Neural crest cell (in vitro differentiated cells): Measurements from ENCODE around the gene ERF. TPM values are rescaled to one million over a fixed set of nuclear protein-coding genes. Genes with fewer than 3 reads are reported as not detected.
A peak's percentile ranks its signal among the peaks of the same experiment; 100 is the strongest.
"Not testable (repeated sequence)": the region's sequence is repeated elsewhere in the genome, so short reads cannot be mapped to it uniquely, and the experiment has no call there.

Experiments used
- DNase-seq: peaks from one replicate; pipeline ENCODE4 v3.0.0; 2021; ENCODE audit warnings: low read depth, mixed read lengths, low spot score
- H3K27ac Mint-ChIP-seq: one replicate; pipeline ENCODE4 v1.8.0; 2021; ENCODE audit warnings: mild to moderate bottlenecking, mixed read lengths; ENCODE audit not compliant: unreplicated experiment
- H3K27me3 Mint-ChIP-seq: 2 replicates; pipeline ENCODE4 v1.8.0; 2021; ENCODE audit warnings: low read depth, mild to moderate bottlenecking, mixed read lengths
- H3K36me3 Mint-ChIP-seq: 2 replicates; pipeline ENCODE4 v1.8.0; 2021; ENCODE audit warnings: low read depth, mild to moderate bottlenecking, mixed read lengths
- H3K4me1 Mint-ChIP-seq: 2 replicates; pipeline ENCODE4 v1.8.0; 2021; ENCODE audit warnings: mixed read lengths
- H3K4me3 Mint-ChIP-seq: one replicate; pipeline ENCODE4 v1.8.0; 2021; ENCODE audit warnings: mild to moderate bottlenecking, mixed read lengths
- H3K9me3 Mint-ChIP-seq: 2 replicates; pipeline ENCODE4 v1.8.0; 2021; ENCODE audit warnings: mixed read lengths
- total RNA-seq: library from RNA; stranded (reverse); gene quantifications from 2 replicates; pipeline ENCODE4 v1.2.1, GENCODE V29; 2021
- TF ChIP-seq, protein P1 (sequence below): fragments of 200-600 bp; sonication (generic); conservative IDR thresholded peaks from 2 replicates; pipeline ENCODE4 v1.5.0; 2021; ENCODE audit warnings: antibody characterized with exemption, mild to moderate bottlenecking

Gene ERF
- total RNA-seq, 1 donor from 2014 or later = 102 TPM

DNA sequence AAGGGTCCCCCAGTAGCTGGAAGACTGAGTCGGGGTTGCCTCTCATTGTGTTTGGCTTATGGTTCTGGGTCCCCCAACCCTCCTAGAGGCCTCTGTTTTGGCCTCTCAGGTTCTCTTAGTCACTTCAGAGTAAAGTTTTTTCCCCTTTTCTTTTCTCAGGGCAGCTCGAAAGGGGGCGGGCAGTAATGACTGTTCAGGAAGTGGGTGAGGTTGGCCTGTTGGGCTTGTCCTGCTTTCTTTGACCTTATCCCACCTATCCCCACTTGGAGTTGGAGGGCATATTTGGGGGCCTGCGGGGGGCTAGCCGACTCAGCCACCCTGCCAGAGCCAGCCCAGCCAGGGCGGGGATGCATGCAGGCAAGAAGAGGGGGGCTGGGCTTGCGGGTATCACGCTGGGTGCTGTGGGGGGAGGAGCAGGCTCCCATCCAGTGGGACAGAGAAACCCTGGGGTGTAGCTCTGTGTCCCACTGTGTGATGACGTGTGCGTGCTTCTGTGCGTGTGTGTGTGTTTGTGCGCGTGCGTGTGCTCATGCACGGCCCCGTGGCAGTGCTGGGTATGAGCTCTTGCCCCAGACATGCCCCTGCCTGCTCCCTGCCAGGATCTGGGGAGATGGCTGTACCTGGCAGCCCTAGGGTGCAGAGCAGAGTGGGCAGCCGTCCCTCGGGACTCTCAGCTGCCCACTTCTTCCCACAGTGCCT, 15.6 kb upstream of the ERF start:
- no peaks in the 10 kb centered on the region for H3K27me3 Mint-ChIP-seq
- peak overlapping the region; percentile 87 for H3K4me3 Mint-ChIP-seq
- TF ChIP-seq, protein P1, sequence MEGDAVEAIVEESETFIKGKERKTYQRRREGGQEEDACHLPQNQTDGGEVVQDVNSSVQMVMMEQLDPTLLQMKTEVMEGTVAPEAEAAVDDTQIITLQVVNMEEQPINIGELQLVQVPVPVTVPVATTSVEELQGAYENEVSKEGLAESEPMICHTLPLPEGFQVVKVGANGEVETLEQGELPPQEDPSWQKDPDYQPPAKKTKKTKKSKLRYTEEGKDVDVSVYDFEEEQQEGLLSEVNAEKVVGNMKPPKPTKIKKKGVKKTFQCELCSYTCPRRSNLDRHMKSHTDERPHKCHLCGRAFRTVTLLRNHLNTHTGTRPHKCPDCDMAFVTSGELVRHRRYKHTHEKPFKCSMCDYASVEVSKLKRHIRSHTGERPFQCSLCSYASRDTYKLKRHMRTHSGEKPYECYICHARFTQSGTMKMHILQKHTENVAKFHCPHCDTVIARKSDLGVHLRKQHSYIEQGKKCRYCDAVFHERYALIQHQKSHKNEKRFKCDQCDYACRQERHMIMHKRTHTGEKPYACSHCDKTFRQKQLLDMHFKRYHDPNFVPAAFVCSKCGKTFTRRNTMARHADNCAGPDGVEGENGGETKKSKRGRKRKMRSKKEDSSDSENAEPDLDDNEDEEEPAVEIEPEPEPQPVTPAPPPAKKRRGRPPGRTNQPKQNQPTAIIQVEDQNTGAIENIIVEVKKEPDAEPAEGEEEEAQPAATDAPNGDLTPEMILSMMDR = no peak
- peak overlapping the region; percentile 50 for H3K27ac Mint-ChIP-seq
- H3K4me1 Mint-ChIP-seq = peaks cover 23% of the 10 kb centered on the region
- DNase-seq = no peak
- no peaks in the 10 kb centered on the region for H3K36me3 Mint-ChIP-seq
- H3K9me3 Mint-ChIP-seq = no peaks in the 10 kb centered on the region

DNA sequence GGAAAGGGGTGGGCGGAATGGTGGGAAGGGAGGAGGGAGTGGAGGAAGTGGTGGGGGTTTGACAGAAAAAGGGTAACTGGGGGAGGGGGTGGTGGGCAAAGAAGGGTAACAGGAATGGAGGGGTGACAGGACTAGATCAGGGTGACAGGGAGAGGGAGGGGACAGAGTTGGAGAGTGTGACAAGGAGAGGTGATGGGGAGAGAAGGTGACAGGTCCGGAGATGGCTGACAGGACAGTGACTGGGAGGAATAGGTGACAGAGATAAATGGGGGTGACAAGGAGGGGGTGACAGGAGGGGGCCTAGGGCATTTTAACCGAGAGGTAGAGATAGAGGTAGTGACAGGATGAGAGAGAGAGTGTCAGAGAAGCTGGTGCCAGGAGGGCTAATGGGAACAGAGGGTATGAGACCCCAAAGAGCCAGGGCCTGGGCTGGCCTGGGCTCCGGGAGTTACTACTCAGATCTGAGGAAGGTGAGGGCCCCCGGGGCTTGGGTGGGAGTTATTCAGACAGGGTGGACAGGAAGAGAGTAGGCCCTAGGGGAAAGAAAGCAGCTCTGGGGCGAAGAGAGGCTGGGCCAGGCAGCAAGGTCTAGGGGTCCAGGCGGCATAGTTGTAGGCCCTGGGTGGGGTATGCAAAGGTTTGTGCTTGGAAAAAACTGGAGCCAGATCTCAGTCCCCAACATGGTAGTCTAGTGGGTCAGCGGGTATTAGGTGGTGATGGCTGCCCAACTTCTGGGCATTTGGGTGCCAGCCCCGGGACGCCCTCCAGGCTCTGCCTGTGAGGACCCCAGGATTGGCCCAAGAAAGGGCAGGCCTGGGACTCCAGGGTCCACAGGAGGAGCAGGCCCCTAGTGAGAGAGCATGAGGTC, 14.8 kb upstream of the ERF start:
- no peaks in the 10 kb centered on the region for H3K9me3 Mint-ChIP-seq
- DNase-seq = no peak
- peaks cover 23% of the 10 kb centered on the region for H3K4me1 Mint-ChIP-seq
- TF ChIP-seq, protein P1 = no peak
- no peaks in the 10 kb centered on the region for H3K36me3 Mint-ChIP-seq
- H3K27ac Mint-ChIP-seq = peak overlapping the region; percentile 19
- no peaks in the 10 kb centered on the region for H3K27me3 Mint-ChIP-seq
- peak overlapping the region; percentile 87 for H3K4me3 Mint-ChIP-seq

DNA sequence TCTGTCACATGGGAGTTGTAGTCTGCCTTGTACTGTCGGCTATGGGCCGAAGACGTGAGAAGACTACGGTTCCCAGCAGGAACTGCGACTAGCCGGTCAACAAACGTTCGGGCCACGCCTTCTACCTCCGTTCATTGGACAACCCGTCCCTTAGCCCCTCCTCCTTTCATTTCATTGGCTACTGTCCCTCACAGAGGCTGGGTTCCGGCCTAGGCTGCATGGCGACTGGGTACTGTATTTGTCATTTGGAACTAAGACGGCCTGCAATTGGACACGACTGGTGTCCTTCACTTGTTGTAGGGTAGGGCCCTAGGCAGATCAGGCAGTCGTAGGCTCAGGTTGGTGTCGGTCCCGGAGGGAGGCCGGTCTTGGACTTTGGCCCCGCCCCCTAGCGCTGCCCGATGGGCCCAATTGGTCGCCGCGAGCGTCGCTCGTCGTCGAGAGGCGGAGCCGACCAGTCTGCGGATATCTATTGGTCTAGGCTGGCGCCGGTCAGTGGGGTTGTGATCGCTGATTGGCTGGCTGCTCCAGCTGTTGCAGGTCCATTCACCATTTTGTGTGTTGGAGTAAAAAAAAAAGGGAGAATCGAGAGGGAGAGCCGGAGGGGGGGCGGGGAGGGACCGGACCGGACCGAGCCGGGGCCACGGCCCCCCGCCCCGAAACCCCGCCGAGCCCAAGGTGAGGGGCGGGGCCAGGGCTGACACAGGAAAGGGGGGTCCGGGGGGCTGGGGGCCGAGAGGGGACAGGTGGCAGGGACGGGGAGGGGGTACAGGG, 14.0 kb upstream of the ERF start, which contains the start of gene CIC:
Gene CIC (plus strand): TSS at position 549 of the 774 bp plus-strand sequence. CDS start 2,532 bp downstream, outside the sequence.
- DNase-seq = peak; percentile 98
- H3K4me1 Mint-ChIP-seq = peaks cover 23% of the 10 kb centered on the region
- H3K36me3 Mint-ChIP-seq = no peaks in the 10 kb centered on the region
- no peaks in the 10 kb centered on the region for H3K27me3 Mint-ChIP-seq
- H3K4me3 Mint-ChIP-seq = peak within 1 kb of the TSS; percentile 87
- peak within 1 kb of the TSS; percentile 19 for H3K27ac Mint-ChIP-seq
- TF ChIP-seq, protein P1 = no peak
- no peaks in the 10 kb centered on the region for H3K9me3 Mint-ChIP-seq

DNA sequence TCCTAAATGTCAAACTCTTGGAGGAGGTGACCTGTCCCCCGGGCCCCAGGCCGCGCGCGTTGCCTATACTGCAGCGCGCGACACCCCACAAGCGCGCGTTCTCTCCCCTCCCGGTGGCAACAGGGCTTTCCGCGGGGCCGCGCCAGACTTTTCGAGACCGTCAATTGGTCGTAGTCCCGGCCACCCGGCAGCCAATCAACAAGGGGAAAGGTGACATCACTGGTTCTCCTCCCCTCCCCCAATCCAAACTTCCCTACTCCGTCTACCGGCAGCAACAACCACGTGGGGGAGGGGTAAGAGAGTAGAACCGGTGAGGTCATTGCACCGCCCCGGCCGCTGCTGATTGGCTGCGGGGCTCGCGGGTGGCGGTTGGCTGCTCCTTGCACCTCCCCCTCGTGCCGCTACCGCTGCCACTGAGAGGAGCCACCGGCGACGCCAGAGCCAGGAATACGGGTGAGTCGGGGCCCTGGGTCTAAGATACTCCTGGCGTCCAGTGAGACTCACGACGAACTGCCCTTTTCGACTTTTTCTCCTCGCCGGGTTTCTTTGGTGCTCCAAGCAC, 13.3 kb upstream of the ERF start:
- Mint-ChIP-seq H3K27me3 (no peaks in the 10 kb centered on the region), H3K36me3 (no peaks in the 10 kb centered on the region), H3K4me1 (peaks cover 23% of the 10 kb centered on the region), H3K4me3 (no peak overlapping the region), H3K9me3 (no peaks in the 10 kb centered on the region), H3K27ac (no peak overlapping the region)
- peak; percentile 97 for DNase-seq
- TF ChIP-seq, protein P1 = no peak

DNA sequence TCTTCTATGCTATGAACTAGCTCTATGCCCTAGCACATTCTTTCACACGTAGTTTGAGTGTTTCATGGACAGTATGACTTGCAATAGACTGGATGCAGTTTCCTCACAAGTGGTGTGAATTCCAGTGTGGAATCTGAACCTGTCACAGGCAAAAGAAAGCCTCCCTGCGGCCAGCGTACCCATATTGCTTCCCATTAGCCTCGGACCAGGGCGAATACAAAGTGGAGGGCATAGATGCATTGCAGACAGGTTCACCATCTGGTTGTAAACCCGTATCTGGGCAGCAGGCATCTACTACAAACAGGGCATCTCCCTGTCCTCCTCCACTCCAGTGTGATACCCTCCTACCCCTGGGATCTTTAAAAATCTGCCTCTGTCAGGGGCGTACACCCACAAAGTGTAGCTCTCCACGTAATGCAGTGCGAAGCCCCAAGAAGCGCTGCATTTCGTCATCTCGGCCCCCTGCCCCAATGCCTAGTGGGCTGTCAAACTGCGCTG, 12.8 kb upstream of the ERF start:
- TF ChIP-seq, protein P1 = no peak
- no peaks in the 10 kb centered on the region for H3K27me3 Mint-ChIP-seq
- no peaks in the 10 kb centered on the region for H3K9me3 Mint-ChIP-seq
- no peaks in the 10 kb centered on the region for H3K36me3 Mint-ChIP-seq
- no peak overlapping the region for H3K4me3 Mint-ChIP-seq
- peaks cover 23% of the 10 kb centered on the region for H3K4me1 Mint-ChIP-seq
- DNase-seq = no peak
- no peak overlapping the region for H3K27ac Mint-ChIP-seq

DNA sequence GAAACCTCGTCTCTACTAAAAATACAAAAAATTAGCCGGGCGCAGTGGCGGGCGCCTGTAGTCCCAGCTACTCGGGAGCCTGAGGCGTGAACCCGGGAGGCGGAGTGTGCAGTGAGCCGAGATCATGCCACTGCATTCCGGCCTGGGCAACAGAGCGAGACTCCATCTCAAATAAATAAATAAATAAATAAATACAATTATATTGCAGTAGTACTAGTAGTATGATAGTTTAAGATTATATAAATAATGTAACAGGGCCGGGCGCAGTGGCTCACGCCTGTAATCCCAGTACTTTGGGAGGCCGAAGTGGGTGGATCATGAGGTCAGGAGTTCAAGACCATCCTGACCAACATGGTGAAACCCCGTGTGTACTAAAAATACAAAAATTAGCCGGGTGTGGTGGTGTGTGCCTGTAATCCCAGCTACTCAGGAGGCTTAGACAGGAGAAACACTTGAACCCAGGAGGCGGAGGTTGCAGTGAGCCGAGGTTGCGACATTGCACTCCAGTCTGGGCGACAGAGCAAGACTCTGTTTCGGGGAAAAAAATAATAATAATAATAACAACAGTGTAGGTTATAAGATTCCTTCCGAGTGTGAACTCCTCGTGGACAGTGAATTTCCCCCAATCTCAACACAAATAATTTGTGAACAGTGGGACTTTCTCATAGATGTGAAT, 12.1 kb upstream of the ERF start:
- not testable (repeated sequence) for H3K9me3 Mint-ChIP-seq, H3K27ac Mint-ChIP-seq, H3K27me3 Mint-ChIP-seq

DNA sequence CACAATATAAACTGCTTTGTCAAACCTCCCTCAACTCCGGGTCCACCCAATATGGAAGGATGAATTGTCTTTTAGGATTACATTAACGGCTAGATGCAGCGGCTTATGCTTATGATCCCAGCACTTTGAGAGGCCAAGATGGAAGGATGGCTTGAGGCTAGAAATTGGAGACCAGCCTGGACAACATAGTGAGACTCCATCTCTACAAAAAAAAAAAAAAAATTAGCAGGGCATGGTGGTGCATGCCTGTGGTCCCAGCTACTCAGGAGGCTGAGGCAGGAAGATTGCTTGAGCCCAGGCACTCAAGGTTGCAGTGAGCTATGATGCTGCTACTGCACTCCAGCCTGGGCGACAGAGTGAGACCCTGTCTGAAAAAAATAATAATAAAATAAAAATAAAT, 11.2 kb upstream of the ERF start:
- not testable (repeated sequence) for H3K27ac Mint-ChIP-seq, H3K27me3 Mint-ChIP-seq, H3K36me3 Mint-ChIP-seq, DNase-seq, H3K9me3 Mint-ChIP-seq
- Mint-ChIP-seq H3K4me3 (peak overlapping the region; percentile 34), H3K4me1 (peaks cover 23% of the 10 kb centered on the region)

More for the DNA sequence above, 12.1 kb upstream of the ERF start:
- not testable (repeated sequence) for H3K4me3 Mint-ChIP-seq, H3K36me3 Mint-ChIP-seq, DNase-seq
- H3K4me1 Mint-ChIP-seq = peaks cover 23% of the 10 kb centered on the region
